ENCODE measurements around the gene SCN2A. TPM values are rescaled to one million over a fixed set of nuclear protein-coding genes. Genes with fewer than 3 reads are reported as not detected.

SCN2A gene
- total RNA-seq, 1 experiment from 2014 or later = 0.15 TPM

- Histone ChIP-seq H2AFZ (no peak overlapping the region), H4K20me1 (ENCODE audit: insufficient read depth) (no peaks in the 10 kb centered on the region), H3K27ac (no peak overlapping the region), H3K4me1 (replicated peaks; ENCODE audit: insufficient read depth) (no peaks in the 10 kb centered on the region), H3K4me2 (no peak overlapping the region), H3K27me3 (ENCODE audit: insufficient read depth, low read depth) (no peaks in the 10 kb centered on the region), H3F3A (ENCODE audit: insufficient read depth, low read depth) (no peaks in the 10 kb centered on the region), H3K9me3 (ENCODE audit: insufficient read depth, low read depth) (no peaks in the 10 kb centered on the region), H3K36me3 (ENCODE audit: low read depth) (no peaks in the 10 kb centered on the region), H3K4me3 (no peak overlapping the region), H3K9me2 (ENCODE audit: insufficient read depth) (no peaks in the 10 kb centered on the region), H3K79me2 (ENCODE audit: low read depth) (no peaks in the 10 kb centered on the region)
- no TSS peak for BruUV-seq (replicated peaks)
- ChIA-PET POLR2A (ENCODE audit: unreplicated experiment) (no interaction called here), CTCF (no interaction called here)
- TF ChIP-seq CTCF (conservative IDR thresholded peaks at IDR 0.05) (no peak), EZH2 (IDR thresholded peaks at IDR 0.05; ENCODE audit: low read depth) (no peak)
- intact Hi-C loops (cut with micrococcal nuclease; ENCODE audit: unreplicated experiment) = no loop called here
- no peak for DNase-seq
These were observed 2.2 kb upstream of the SCN2A start for GRCh38 chr2:165237056-165237455.

- no peak overlapping the region for H3K4me2 ChIP-seq
- no peak for DNase-seq
- no peaks in the 10 kb centered on the region for H3F3A ChIP-seq (ENCODE audit: insufficient read depth, low read depth)
- no peaks in the 10 kb centered on the region for H3K79me2 ChIP-seq (ENCODE audit: low read depth)
- CTCF ChIA-PET = interaction anchor here (0.6 to 1.6 kb wide), 2 partner anchors 135 to 636 kb away, joined by 3 to 5 read pairs; no protein-coding TSS in a partner anchor
- no peak overlapping the region for H3K27ac ChIP-seq
- TF ChIP-seq EZH2 (IDR thresholded peaks at IDR 0.05; ENCODE audit: low read depth) (no peak), CTCF (conservative IDR thresholded peaks at IDR 0.05) (no peak)
- H3K9me3 ChIP-seq (ENCODE audit: insufficient read depth, low read depth) = no peaks in the 10 kb centered on the region
- no peaks in the 10 kb centered on the region for H4K20me1 ChIP-seq (ENCODE audit: insufficient read depth)
- BruUV-seq (replicated peaks) = no TSS peak
- H3K4me3 ChIP-seq = no peak overlapping the region
- no peak overlapping the region for H2AFZ ChIP-seq
- H3K9me2 ChIP-seq (ENCODE audit: insufficient read depth) = no peaks in the 10 kb centered on the region
- no peaks in the 10 kb centered on the region for H3K4me1 ChIP-seq (replicated peaks; ENCODE audit: insufficient read depth)
- intact Hi-C loops (cut with micrococcal nuclease; ENCODE audit: unreplicated experiment) = loop anchor here (2.0 kb wide), 1 partner anchor 461 kb away; no protein-coding TSS in a partner anchor
- H3K36me3 ChIP-seq (ENCODE audit: low read depth) = no peaks in the 10 kb centered on the region
- H3K27me3 ChIP-seq (ENCODE audit: insufficient read depth, low read depth) = no peaks in the 10 kb centered on the region
- POLR2A ChIA-PET (ENCODE audit: unreplicated experiment) = no interaction called here
These were observed 919 bp upstream of the SCN2A start for GRCh38 chr2:165238295-165238694.

DNA sequence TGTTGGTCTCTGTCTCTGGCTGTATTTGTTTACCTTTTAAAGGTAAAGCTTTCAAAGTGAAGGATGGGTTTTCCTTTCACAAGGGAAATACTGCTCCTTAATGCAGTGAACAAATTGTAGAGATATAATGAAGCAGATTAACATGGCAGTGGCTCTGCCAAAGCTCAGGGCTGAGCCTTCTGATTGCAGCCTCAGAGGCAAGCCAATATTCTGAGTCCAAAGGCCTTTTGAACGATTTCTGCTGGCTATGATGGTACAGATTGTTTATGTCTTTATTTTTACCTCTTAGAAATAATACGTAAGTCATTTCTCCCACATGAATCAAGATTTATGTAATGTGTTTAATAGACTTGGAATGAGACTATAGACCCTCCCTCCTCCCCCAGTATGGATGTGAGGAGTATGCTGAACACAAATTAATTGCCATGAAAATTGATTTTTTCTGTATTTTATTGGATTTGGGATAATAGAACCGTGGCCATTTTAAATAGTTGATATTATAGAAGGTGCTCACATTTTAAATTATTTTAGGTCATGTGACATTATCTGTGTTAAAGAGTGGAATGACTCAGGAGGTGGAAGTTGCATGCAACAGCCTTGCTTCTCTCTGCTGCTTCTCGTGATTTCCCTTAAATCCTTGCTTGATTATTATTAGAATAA is 772 bp downstream of the SCN2A start:
- Histone ChIP-seq H3K27ac (no peak overlapping the region), H3K9me2 (ENCODE audit: insufficient read depth) (no peaks in the 10 kb centered on the region), H3K4me2 (no peak overlapping the region), H3K27me3 (ENCODE audit: insufficient read depth, low read depth) (no peaks in the 10 kb centered on the region), H4K20me1 (ENCODE audit: insufficient read depth) (no peaks in the 10 kb centered on the region), H3K4me1 (replicated peaks; ENCODE audit: insufficient read depth) (no peaks in the 10 kb centered on the region), H3K79me2 (ENCODE audit: low read depth) (no peaks in the 10 kb centered on the region), H3K4me3 (no peak overlapping the region), H3F3A (ENCODE audit: insufficient read depth, low read depth) (no peaks in the 10 kb centered on the region), H3K9me3 (ENCODE audit: insufficient read depth, low read depth) (no peaks in the 10 kb centered on the region), H3K36me3 (ENCODE audit: low read depth) (no peaks in the 10 kb centered on the region), H2AFZ (no peak overlapping the region)
- BruUV-seq (replicated peaks) = no TSS peak
- ChIA-PET CTCF (interaction anchor here (1.6 kb wide), 1 partner anchor 634 kb away, joined by 5 read pairs; no protein-coding TSS in a partner anchor), POLR2A (ENCODE audit: unreplicated experiment) (no interaction called here)
- TF ChIP-seq CTCF (conservative IDR thresholded peaks at IDR 0.05) = no peak
- no peak for TF ChIP-seq EZH2 (IDR thresholded peaks at IDR 0.05; ENCODE audit: low read depth)
- DNase-seq = no peak
- intact Hi-C loops (cut with micrococcal nuclease; ENCODE audit: unreplicated experiment) = loop anchor here (2.0 to 10.0 kb wide), 2 partner anchors 65 to 459 kb away; no protein-coding TSS in a partner anchor
